Lung (tissue), 12 donors: ENCODE results near the gene NFYC. TPM values are rescaled to one million over a fixed set of nuclear protein-coding genes. Genes with fewer than 3 reads are reported as not detected.

Source experiments
- ATAC-seq: fragments of 200-7000 bp; cut with Tn5 transposase; one replicate; pipeline ENCODE4 v1.9.1; 2020; ENCODE audit warnings: moderate number of reproducible peaks; ENCODE audit not compliant: insufficient read depth, low FRiP score
- DNase-seq, 3 donors: peaks; one replicate each; pipeline ENCODE4 v3.0.0-alpha.2; 2013 to 2017
- H3K27ac ChIP-seq, 2 donors: one replicate each; pipeline ENCODE4 v1.5.1; 2013; ENCODE audit warnings: mild to moderate bottlenecking in 2 of 2, moderate library complexity in 2 of 2, control low read depth in 1 of 2, inconsistent platforms in 1 of 2, low read depth in 1 of 2, low read length in 1 of 2
- H3K27me3 ChIP-seq, 3 donors: one replicate each; pipeline ENCODE4 v1.5.1; 2013; ENCODE audit warnings: low read length in 2 of 3; ENCODE audit not compliant: control insufficient read depth in 3 of 3, insufficient read depth in 3 of 3
- H3K36me3 ChIP-seq, 4 donors: one replicate each; pipeline ENCODE4 v1.5.1; 2013; ENCODE audit warnings: low read length in 4 of 4, mild to moderate bottlenecking in 1 of 4, moderate library complexity in 1 of 4; ENCODE audit not compliant: control insufficient read depth in 4 of 4, insufficient read depth in 4 of 4
- H3K4me1 ChIP-seq, 5 donors: one replicate each; pipeline ENCODE4 v1.5.1; 2013; ENCODE audit warnings: low read length in 5 of 5, mild to moderate bottlenecking in 2 of 5, moderate library complexity in 1 of 5; ENCODE audit not compliant: control insufficient read depth in 5 of 5, insufficient read depth in 5 of 5
- H3K4me3 ChIP-seq: one replicate; pipeline ENCODE4 v1.5.1; 2013; ENCODE audit warnings: mild to moderate bottlenecking, control low read depth, moderate library complexity
- H3K9ac ChIP-seq, 2 donors: one replicate each; pipeline ENCODE4 v1.5.1; 2013; ENCODE audit warnings: low read length in 2 of 2, control low read depth in 1 of 2; ENCODE audit not compliant: insufficient read depth in 1 of 2
- H3K9me3 ChIP-seq, 4 donors: one replicate each; pipeline ENCODE4 v1.5.1; 2013; ENCODE audit warnings: low read length in 3 of 4, mild to moderate bottlenecking in 1 of 4, moderate library complexity in 1 of 4; ENCODE audit not compliant: control insufficient read depth in 4 of 4, insufficient read depth in 3 of 4
- CTCF ChIP-seq: IDR thresholded peaks from 2 replicates; pipeline ENCODE4 v1.5.1; 2012; ENCODE audit warnings: mild to moderate bottlenecking; ENCODE audit errors: control extremely low read depth, extremely low read depth
- WGBS, 2 donors: extraction: QIAGEN DNeasy Blood & Tissue Kit; methylation state at CpG; one replicate each; pipeline ENCODE4 v1.1.7; 2013; 5-methylcytosine and 5-hydroxymethylcytosine counted together
- polyA plus RNA-seq, 2 donors: library from polyadenylated mRNA; stranded (reverse); fragments of 200-250 nt; gene quantifications; one replicate each; pipeline ENCODE4 v1.2.1, GENCODE V29; 2013
- total RNA-seq, 2 donors: library from RNA; depleted of rRNA in 1 of 2; stranded (reverse); fragments of >200 nt in 1 of 2; gene quantifications; one replicate each; pipeline ENCODE4 v1.2.1, GENCODE V29; 2014 to 2021
- donor health status: control.
- donor health status: control.
- donor health status: Bipolar disorder and iron deficiency.
- donor health status: healthy.
- donor health status: DM: yes; HTN: yes; CAD: no.

Gene NFYC
- total and polyA plus RNA-seq, 4 donors = 28.6 to 69.5 (median 50.3) TPM

GRCh38 chr1:40802742-40803113 is 111.2 kb downstream of the NFYC start:
- peak in 1 of 3 donors; percentile 41 for DNase-seq
- ATAC-seq = no peak
- peaks cover 0 to 54% (median 7%) of the 10 kb centered on the region in 5 donors for H3K4me1 ChIP-seq
- H3K9me3 ChIP-seq = no peaks in the 10 kb centered on the region
- whole genome bisulfite sequencing, 2 donors = 28 to 40% methylated on average over 4 of the region's 4 CpGs
- TF ChIP-seq CTCF = no peak
- peak overlapping the region; percentile 40 to 43 for H3K27ac ChIP-seq
- H3K27me3 ChIP-seq = no peaks in the 10 kb centered on the region
- H3K4me3 ChIP-seq = no peak overlapping the region
- H3K9ac ChIP-seq = no peak overlapping the region
- H3K36me3 ChIP-seq = no peaks in the 10 kb centered on the region

GRCh38 chr1:40803447-40803846 is 111.9 kb downstream of the NFYC start:
- H3K4me3 ChIP-seq = no peak overlapping the region
- no peak for DNase-seq
- no peaks in the 10 kb centered on the region for H3K36me3 ChIP-seq
- H3K4me1 ChIP-seq = peaks cover 2 to 58% (median 7%) of the 10 kb centered on the region in 5 donors
- 91 to 94% methylated on average over 3 of the region's 3 CpGs for WGBS, 2 donors
- H3K27me3 ChIP-seq = no peaks in the 10 kb centered on the region
- no peaks in the 10 kb centered on the region for H3K9me3 ChIP-seq
- no peak overlapping the region for H3K9ac ChIP-seq
- H3K27ac ChIP-seq = peak overlapping the region in 1 of 2 donors; percentile 52
- no peak for TF ChIP-seq CTCF
- no peak for ATAC-seq

- Histone ChIP-seq H3K4me1 (peaks cover 2 to 54% (median 7%) of the 10 kb centered on the region in 5 donors), H3K27ac (peak overlapping the region in 1 of 2 donors; percentile 16), H3K9ac (no peak overlapping the region), H3K27me3 (no peaks in the 10 kb centered on the region), H3K9me3 (no peaks in the 10 kb centered on the region), H3K4me3 (no peak overlapping the region), H3K36me3 (no peaks in the 10 kb centered on the region)
- no peak for TF ChIP-seq CTCF
- no peak for ATAC-seq
- 73 to 83% methylated on average over 2 of the region's 2 CpGs for WGBS, 2 donors
- no peak for DNase-seq
Measured at GRCh38 chr1:40803902-40804301, 112.4 kb downstream of the NFYC start.

GRCh38 chr1:40806240-40806639 is 114.7 kb downstream of the NFYC start:
- Histone ChIP-seq H3K9me3 (no peaks in the 10 kb centered on the region), H3K4me3 (no peak overlapping the region), H3K4me1 (peaks cover 0 to 31% (median 4%) of the 10 kb centered on the region in 5 donors), H3K36me3 (no peaks in the 10 kb centered on the region), H3K27ac (no peak overlapping the region), H3K9ac (no peak overlapping the region), H3K27me3 (no peaks in the 10 kb centered on the region)
- no peak for ATAC-seq
- WGBS, 2 donors = 78 to 87% methylated on average over 3 of the region's 3 CpGs
- no peak for TF ChIP-seq CTCF
- no peak for DNase-seq
